NCI-H446 (cell line): ENCODE data around the gene KRT84.
"Not testable (repeated sequence)": the region's sequence is repeated elsewhere in the genome, so short reads cannot be mapped to it uniquely, and the experiment has no call there.

ENCODE experiments used
- DNase-seq, 2 experiments: peaks; one replicate each; lab custom pipeline; 2025; lab: John Stamatoyannopoulos, UW

The KRT84 gene

DNA sequence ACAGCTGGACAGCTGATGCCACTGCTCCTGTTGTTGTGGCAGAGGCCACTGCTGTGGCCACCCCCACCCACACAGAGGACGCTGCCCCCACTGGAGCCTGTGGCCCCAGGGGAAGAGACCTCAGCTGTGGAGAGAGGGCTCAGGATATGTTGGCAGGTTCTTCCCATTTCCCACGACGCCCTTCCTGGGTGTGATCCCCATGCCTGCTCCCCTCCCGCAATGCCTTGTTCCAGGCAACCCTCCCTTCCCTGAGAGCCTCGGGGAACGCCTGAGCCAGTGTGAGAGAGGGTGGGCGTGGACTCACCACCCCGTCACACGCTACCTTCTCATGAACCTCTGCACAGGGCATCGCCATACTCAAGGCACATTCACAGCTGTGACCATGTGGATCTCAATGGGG is 26.4 kb upstream of the KRT84 start:
- no peak for DNase-seq

DNA sequence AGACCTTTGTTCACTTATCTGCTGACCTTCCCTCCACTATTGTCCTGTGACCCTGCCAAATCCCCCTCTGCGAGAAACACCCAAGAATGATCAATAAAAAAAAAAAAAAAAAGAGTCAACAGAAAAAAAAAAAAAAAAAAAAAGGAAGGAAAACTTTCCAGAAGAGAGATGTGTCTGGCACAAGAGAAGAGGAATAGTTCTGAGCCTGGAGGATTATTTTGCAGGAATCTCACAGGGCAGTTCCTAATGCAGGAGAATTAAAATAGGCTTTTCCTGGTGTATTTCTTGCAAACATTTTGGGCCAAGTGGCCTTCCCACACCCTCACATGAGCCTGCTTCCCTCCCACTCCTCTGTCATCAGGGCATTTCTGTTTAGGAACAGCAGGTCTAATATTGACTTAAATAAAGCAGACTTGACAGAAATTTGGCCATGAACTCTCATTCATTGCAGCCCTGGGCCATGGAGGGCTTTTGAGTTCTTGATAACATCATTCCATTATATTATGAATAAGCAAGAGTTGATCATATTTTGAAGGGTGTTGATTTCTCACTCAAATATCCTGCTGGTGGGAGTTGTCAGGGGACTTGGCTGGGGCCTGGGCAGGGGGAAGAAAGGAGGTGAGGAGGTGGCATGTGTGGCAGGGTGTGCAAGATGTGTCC is 25.3 kb upstream of the KRT84 start:
- DNase-seq = not testable (repeated sequence)

DNA sequence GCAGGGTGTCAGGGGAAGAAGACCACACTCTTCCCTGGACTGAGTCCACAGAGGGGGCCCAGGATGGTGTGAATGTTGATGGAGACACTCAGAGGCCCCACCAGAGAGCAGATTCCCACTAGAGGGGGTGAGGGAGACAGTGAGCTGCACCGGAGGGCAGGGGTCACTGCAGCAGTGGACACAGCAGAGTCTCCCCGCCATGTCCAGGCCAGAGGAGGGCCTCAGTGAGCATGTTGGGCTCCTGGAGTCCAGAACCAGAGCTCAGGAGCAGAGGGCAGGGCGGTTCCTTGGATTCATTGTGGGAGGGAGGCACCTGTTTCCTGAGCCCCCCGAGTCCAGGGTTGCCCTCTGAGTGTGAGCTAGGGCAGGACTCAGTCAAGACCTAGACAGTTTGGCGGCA is 22.5 kb upstream of the KRT84 start:
- DNase-seq = no peak

DNA sequence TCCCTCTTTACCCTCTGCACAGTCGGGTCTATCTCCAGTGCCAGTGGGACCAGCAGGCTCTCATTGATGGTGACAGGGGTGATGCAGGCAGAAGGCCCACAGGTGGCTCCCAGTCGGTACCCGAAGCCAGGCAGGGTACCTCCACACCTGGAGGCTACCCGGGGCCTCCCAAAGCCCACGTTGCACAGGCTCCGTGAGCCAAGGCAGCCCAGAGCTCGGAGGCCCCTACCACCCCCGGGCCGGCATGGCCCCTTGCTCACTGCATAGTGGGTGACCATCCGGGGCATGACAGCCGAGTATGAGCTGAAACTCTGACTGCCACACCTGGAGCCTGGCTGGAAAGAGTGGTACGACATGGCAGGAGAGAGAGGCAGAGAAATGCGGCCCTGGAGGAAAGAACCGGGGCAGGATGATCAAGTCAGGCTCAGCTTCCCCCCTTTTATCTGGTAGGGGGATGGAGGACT is 20.5 kb upstream of the KRT84 start, which contains the start of gene KRT82:
TSS of gene KRT82 (minus strand) at position 414 of the 464 bp plus-strand sequence. CDS start at position 356, 58 bp downstream.
- DNase-seq = no peak

DNA sequence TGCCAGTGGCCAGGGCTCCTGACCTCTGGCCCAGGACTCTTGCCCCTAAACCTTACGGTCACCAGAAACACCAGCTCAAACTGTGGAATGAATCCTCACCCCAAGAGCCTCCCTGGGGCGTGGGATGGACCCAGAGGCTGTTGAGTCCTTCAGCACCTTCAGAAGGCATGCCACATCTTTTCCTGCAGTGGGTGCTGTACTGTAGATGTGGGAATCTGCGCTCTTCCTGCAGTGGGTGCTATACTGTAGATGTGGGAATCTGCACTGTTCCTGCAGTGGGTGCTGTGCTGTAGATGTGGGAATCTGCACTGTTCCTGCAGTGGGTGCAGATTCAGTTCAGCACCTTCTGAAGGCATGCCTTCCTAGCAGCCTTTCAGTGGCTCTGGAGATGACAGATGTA is 19.5 kb upstream of the KRT84 start:
- no peak for DNase-seq

DNA sequence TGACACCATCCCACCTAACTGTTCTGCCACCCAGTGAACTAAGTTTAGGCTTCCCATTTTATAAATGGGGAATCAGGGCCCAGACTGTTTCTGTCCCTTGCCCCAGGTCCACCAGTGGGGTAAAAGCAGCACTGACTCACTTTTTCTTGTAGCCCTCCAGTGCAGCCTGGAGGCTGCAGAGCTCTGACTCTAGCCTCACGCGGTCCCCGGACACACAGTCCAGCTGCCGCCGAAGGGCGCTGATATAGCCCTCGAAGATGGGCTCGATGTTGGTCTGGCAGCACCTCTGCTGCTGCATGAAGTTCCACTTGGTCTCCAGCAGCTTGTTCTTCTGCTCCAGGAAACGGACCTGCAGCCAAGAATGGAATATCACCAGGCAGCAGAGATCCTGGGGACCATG is 18.1 kb upstream of the KRT84 start:
- DNase-seq = no peak

DNA sequence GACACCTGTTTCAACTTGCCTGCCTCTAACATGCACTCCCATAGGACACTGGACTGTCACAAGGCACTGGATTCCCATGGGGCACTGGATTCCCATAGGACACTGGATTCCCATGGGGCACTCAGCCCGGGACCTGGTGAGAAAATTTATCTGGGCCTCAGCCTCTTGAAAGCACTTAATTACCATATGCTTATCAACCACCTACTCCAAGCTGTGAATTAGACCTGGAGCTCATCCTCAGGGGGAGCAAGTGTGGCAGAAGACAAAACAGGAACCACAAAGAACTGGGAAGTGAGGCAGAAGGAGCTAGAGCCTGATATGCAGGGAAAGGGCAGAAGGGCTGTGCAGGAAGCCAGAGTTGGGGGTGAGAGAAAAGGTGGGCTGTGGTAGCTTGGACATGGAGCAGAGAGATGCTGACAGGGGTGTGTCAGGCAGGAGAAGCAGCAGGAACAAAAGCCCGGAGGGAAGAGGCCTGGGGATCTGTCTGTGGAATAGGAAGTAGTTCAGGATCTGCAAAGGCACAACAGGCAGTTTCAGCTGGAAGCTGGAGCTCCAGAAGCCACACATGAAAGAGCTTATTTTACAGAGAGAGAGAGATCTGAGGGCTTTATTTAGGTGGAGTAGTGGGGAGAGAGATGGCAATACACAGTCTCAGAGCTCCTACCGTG is 17.6 kb upstream of the KRT84 start:
- no peak for DNase-seq

DNA sequence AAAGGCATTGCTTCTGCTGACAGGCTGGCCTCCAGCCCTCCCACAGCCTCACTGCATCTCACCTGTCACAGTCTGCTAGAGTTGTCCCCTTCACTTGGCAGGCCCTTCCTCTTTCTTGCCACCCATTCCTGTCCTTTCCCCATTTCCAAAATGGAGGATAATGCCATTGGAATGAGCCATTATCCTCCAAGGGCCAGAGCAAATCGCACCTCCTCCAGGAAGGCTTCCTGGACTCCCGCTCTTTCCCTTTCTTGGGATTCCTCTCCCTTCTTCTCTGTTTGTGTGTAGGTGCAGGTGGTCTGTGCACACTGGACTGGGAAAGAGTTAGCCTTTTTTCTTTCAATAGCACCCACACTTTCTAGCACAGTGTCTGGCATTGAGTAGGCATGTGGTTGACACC is 16.9 kb upstream of the KRT84 start:
- DNase-seq = no peak

DNA sequence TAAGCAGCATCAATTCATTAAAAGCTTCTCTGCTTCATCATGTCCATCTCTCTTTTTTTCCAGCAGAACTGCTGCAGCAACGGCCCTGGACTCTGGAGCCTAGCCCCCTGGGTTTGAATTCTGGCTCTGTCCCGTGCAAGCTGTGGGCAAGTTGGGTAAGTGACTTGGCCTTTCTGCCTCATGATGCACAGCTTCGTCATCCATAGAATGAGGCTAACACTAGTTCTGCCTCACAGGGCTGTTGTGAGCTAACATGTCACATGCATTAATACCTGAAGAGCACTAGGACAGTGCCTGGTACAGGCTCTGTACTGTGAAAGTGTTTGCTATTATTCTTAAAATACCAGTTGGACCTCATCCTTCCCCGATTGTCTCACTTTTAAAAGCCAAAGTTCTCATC is 16.5 kb upstream of the KRT84 start:
- no peak for DNase-seq

DNA sequence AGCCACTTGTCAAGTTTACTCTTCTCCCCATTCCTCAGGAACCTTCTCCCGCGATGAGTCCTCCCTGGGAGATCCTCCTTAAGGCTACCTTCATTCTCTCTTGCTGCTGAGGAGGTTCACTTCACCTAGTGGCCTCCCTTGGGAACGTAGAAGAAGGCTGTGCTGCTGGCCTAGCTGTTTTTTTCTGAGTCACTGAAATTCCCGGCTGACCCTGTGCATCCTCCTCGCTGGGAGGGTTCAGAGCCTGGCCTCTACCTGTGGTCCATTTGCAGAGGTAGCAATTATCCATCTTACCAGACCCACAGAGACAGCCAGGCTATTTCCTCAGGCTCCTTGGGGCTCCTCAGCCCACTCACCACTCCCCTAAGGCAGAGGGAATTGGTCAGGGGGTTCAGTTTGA is 16.1 kb upstream of the KRT84 start:
- no peak for DNase-seq

DNA sequence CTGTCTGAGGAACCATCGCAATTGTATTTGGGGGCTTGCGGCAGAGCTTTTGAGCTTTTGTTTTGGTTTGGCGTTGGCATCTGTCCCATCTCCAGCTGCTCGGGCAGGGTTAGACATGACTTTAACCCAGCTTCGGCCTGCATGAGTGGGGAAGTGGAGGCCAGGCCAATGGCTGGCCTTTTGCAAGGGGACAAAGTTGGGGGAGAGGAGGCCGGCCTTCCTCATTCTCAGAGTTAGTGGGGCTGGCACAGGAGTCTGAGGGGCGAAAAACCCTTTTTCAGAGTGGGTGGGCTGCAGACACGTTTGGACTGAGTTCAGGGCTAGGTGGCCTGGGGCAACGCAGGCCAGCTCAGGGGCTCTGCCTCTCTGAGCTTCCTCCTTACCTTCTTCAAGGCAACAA is 15.5 kb upstream of the KRT84 start:
- no peak for DNase-seq

DNA sequence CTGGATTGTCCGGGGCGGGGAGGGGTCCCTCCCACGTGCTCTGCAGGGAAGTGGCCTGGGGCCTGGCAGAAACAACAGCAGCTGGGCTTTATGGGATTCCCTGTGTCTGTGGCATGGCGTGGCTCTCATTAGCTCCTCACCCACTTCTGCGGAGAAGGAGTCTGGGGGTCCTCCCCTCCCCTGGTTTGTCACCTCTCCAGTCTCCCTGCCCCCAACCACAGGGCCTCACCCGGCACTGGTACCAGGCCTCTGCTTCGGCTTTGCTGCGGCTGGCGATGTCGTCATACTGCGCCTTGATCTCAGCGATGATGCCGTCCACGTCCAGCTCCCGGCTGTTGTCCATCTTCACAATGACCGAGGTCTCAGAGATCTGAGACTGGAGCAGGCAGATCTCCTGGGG is 14.3 kb upstream of the KRT84 start:
- DNase-seq = no peak

DNA sequence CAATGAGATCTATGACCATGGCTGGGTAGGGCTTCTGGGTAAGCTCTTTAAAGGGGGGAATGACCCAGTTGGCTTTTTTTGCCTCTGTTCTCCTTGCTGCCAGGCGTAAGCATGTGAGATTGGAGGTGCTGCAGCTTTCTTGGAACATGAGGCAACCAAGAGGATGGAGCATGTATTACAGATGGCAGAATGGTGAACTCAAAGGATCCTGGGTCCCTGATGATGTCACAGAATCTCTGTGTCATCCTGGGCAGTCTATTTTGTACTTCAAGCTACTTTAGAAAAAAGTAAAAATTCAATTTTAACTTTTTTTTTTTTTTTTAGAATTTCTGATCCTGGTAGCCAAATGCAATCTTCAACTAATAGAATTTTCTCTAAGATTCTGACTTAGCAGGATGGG is 12.7 kb upstream of the KRT84 start:
- DNase-seq = no peak

DNA sequence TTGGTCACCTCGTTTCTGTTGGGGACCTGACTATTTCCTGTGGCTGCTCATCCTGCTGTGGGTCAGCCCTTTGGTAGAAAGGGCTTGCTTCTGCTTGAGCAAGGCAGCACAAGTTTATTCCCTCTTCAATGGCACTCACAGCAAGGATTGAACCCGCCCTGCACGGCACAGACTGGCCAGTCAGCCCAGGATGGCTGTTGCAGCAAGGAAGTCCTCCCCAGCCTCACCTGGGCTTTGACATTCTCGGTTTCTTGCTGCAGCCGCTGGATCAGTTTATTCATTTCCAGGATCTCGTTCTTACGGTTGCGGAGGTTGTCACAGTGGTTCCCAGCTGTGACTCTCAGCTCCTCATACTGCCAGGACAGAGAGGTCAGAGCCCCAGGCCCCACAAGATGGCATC is 11.2 kb upstream of the KRT84 start:
- no peak for DNase-seq

DNA sequence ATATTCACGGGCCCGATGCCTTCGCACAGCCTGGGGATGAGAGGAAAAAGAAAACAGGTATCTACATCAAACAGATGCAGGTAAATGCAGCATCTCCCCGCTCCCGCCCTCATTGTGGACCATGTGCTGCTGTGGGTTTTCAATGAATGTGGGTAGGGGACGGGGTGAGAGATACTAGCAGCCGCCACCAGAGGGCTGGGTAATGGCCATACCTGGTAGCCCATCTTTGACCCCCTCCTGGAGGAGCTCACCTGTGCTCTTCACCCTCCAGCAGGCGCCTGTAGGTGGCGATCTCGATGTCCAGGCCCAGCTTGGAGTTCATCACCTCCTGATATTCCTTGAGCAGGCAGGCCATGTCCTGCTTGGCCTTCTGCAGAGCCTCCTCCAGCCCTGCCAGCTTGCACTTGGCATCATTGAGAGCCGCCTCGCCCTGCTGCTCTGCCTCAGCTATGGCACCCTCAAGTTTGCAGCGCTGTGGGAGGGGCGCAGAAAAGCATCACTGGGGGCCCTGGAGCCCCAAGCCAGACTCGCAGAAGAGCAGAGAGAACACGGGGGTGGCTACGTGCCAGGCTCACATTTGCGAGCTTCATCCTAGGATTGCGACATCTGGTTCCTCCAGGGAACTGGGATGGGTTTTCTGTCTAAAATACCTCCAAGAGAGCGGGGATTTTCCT is 10.4 kb upstream of the KRT84 start:
- peak in 1 of 2 experiments; percentile 22 for DNase-seq

DNA sequence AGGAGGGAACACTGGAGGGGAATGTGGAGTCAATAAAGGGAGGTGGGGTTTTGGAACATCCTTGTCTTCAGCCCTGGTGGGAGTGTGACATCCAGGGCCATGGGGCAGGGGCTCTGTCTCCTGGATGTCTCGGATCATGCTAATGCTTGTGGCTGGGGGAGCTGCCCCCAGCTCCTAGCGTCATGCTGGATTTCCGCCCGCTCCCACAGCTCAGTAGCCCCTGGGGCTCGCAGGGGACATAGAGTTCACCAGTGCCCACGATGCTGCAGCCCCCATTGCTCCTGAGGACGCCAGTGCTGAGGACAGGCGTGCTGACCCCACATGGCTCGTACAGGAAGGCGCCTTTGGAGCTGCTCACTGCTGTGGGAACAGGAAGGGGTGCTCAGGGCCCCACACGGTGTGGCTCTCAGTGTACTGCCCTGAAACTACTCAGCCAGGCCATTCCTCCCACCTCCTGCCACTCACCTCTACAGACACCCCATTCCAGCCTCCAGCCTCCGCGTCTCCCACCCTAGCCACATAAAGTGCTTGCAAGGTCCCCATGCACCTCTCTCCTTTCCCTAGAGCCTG is 9.5 kb upstream of the KRT84 start:
- DNase-seq = no peak

DNA sequence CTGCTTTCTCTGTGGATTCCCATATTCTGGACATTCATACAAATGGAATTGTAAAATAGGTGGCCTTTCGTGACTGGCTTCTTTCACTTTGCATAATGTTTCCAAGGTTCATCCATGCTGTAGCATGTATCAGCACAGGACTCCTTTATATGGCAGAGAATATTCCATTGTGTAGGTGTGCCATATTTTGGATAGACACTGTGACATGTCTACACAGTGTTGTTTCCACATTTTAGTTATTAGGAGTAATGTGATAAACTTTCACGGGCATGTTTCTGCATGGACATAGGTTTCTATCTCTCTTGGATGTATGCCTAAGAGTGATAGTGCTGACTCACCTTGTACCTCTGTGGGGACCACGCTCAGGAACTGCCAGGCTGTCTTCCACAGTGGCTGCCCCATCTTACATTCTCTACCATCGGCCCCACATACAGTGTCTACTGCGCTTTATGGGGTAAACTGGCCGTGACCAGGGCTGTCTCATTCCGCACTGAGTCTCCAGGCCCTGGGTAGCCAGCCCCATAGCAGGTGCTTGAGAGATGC is 7.1 kb upstream of the KRT84 start:
- DNase-seq = no peak

DNA sequence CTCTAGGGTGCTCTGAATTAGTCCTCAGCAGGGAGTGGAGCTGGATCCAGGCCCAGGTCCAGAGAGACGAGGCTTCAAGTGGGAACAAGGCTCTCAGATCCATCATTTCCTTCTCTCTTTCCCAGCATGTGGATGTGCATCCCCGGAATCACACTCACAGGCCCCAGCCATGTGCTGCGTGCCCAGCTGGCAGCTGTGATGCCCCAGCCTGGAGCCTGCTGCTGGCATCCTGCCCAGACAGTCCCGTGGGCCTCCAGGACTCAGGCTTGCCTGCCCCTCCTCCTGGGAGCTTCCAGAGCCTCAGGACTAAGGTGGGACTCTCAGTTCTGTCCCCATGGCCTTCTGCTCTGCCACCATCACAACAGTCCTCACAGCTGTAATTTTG is 6.2 kb upstream of the KRT84 start:
- peak; percentile 92 for DNase-seq

DNA sequence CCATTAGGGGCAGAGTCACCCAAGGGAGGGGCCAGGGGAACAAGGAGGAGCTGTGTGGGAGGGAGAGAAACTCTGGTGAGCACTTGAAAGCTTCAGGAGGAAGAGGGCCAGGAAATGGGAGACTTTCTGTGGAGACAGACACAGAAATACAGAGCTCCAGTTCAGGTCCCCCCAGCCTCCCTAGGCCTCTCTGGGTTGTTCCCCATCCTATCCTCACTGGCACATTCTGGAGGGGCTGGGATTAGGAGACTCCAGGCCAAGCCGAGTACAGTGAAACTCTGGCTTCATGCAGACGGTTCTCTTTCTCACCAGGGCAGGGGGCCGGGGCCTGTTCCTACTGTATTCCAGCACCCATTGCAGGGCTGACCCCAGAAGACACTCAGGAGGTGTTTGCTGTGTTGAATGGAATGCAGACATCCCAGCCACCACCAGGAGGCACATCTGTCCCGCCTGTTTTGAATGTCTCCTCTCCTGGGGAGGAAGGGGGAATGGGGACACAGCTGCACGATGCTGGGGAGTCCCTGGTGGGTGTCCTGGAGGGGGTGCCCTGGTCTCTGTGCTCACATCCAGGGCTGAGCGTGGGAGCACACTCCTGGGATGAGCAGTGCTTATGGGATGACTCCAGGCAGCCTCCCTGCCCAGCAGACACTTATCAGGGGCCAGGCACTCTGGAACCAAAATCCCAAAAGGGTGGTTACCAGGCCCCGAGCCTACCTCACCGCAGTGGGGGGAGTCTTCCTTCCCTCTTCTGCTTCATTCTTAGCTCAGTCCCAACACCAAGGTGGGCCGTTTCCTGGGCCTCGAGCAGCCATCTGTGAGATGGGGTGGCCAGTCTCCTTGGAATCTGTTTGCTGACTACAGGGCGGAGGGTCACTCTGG is 5.5 kb upstream of the KRT84 start:
- DNase-seq = no peak

DNA sequence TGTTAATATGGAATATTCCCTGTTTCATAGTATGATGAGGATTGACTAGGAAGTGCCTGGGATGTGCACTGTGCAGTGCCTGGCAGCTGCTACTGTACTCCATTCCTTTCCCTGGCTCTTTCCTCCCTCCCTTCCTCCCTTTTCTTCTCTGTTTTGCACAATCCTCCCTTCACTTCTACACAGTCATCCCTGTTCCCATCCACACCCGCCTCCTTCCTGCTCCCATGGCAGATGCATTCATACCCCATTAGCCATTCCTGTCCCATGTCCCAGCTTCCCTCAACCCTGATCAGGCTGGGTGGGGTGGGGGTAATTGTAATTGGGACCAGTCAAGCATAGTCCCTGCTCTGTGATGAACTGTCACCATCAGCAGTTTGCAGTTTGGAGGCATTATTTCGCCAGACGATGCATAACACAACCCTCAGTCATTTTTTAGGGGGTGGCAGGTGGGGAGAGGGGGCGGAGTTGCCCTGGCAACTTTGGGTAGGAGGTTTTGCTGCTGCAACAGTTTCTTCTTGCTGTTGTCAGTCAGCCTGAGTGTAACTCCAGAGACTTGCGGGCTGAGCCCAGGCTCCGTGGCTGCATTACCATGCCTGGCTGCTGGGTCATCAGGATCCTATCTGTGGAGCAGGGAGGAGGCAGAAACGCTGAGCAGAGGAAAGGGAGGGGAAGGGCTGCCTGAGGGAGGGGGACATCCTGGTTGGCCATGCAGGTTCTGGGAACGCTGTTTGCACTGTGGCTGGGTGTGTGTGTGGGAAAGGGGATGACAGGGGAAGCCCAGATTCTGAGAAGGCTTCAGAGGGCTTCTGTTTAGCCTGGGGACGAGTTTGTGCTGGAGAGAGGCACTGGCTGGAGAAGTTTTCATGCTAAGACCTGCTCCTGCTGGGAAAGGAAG is 4.1 kb upstream of the KRT84 start:
- DNase-seq = no peak

DNA sequence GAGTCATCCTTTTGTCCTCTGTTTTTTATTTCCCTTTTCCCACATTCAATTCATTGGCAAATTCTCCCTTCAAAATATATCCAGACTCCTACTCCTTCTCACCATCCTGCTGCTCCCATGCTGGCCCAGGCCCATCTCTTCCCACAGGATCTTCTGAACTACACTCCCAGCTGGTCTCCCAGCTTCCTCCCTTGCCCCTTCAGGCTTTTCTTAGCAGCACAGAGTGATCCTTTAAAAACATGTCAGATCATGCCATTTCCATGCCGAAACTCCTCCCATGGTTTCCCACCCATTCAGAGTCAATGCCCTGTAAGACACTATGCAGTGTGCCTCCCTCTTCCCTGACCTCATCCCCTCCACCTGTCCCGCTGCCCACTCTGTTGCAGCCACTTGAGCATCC is 2.4 kb upstream of the KRT84 start:
- peak in 1 of 2 experiments; percentile 42 for DNase-seq
